CD4-positive, alpha-beta T cell treated with Interleukin-2 at 100 ng/mL for 4 hours (primary cell): ENCODE data around the gene UBE2F.

ENCODE experiments used
- DNase-seq: peaks from one replicate; pipeline ENCODE4 v3.0.0-alpha.2; 2020; ENCODE audit warnings: low spot score

The UBE2F gene, protein sequence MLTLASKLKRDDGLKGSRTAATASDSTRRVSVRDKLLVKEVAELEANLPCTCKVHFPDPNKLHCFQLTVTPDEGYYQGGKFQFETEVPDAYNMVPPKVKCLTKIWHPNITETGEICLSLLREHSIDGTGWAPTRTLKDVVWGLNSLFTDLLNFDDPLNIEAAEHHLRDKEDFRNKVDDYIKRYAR

DNA sequence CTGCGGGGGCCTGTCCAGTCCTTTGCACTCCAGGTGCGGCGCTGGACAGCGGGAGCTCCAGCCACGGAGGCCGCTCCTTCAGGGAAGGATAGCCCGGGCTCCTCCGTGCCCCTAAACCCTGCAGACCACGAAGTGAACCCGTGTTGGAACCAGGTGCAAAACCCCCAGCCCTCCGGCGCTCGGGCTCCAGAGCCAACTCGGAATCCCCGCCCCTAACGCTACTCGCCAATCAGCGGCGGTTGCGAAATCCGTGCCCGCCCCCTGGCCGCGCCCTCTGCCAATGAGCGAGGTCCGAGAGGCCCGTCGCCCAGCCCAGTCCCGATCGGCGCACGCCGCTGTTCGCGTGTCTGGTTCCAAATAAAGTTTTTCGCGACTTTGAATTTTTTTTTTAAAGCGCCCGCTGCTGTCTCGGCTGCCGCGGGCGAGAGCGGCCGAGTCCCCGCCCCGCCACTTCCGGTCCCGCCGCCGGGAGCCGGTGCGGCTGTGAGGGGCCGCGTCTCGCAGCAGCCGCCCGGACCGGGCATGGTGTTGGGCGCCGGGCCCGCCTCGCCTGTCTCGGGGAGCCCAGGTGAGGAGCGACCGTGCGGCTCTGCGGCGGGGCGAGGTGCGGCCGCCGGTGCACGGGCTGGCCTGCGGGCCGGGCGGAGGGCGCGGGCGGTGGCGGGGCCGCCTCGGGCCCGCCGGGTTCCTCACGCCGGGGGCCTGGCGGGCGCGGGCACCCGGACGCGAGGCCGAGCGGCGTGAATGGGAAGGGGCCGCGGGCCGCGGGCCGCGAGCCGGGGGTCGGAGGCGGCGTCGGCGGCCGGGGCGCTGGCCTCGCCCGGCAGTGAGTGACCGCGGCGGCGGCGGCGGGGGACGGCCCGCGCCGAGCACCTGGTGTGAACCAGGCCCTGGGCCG lies at the start of gene UBE2F:
TSS of gene UBE2F (plus strand) at position 450 of the 898 bp plus-strand sequence. CDS start 6,094 bp downstream, outside the sequence.
- peak; percentile 96 for DNase-seq

DNA sequence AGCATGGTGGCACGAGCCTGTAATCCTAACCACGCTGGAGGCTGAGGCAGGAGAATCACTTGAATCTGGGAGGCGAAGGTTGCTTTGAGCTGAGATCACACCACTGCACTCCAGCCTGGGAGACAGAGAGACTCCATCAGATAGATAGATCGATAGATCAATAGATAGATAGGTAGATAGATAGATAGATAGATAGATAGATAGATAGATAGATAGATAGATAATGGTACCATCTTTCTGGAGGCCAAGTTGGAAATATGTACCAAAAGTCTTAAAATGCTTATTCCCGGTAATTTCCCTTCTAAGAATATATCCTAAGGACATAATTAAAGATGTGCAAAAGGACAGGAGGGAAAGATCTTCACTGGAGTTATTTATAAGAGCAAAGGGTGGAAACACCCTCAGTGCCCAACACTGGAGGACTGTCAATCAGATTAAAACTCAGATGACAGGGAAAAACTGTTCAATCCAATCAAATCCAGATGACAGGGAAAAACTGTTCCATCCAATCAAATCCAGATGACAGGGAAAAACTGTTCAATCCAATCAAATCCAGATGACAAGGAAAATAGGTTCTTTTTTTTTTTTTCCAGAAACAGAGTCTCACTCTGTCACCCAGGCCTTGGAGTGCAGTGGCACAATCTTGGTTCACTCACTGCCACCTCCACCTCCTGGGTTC lies 49.0 kb upstream of the UBE2F start:
- DNase-seq: no peak

DNA sequence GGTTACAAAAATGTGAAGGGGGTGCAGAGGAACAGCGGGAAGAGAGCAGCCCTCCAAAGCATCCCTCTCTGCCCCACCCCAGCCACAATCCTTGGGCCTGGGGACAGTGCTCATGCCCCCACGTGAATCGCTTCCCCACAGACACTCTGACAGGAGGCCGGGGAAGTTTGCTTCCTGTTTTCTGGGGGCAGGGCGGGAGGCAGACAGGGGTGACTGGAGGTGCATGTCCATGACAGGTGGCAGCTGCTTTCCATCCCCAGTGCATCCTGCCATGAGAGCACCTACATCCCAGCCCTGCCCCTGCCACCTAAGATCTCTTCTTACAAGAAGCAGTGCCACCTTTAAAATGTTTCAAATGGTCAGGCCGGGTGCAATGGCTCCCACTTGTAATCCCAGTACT lies 47.2 kb upstream of the UBE2F start:
- no peak for DNase-seq

DNA sequence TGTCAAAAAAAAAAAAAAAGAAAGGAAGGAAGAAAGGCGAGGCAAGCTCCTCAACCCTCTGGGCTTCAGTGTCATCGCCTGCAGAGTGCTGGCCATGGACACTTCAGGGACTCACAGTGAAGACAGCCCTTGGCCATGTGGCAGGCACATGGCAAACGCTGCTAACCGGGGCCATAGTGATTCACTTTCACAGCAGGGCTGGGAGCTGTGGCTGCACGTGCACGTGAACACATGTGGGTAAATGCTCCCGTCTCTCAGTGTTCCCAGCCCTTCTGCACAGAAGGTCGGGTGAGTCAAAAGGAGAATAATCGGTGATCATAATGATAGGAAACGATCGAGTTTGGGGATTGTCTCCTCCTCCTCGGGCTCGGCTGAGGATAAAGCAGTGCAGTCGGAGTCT lies 46.1 kb upstream of the UBE2F start:
- no peak for DNase-seq

DNA sequence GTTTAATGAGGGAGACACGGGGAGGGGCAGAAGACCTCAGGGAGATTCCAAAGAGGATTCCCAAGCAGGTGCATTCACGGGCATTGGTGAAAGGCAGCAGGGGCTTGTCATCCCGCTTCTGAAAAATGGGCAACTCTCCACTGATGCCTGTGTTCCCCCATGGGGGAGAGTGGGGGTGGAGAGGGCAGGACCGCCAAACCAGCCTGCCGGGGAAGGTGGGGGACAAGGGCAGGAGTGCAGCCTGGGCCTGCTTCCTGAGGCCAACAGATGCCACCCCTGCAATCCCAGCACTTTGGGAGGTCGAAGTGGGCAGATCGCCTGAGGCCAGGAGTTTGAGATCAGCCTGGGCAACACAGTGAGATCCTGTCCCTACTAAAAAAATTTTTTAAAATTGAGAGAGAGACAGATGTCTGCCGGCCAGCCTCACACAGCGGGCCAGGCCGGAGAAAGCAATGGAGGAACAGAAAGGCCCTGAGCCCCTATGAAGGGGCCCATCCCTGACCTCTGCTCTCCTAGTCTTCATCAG lies 44.8 kb upstream of the UBE2F start:
- no peak for DNase-seq

DNA sequence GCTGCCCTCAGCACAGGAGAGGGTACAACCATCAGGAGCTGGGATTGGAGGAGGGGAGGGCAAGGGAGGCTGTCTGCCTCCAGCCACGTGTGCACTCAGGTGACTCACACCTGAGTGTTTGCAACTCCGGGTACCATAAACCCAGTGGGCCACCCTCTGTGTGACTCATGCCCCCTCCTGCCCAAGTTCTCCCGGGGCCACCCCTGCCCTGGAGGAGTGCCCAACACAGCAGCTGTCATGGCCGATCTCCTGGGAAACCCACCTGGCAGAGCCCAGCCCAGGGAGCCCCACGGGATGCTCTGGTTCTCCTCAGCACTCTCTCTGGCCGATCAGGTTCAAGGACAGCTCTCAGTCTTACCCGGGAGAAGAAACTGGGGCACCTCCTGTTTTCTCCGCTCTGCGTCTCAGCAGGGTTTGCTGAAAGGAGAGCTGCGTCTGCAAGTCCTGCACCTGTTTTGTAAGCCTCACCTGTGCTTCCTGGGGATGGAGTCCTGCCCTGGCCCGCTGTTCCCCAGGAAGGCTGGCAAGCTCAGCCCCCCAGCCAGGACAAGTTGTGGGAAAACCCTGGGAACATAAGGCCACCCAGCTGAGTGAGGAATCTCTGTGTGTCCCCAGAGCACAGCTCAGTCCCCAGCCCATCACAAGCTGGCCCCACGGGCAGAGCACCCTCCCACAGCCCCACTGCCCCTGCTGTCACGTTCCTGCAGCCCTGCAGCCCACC lies 44.0 kb upstream of the UBE2F start:
- peak; percentile 44 for DNase-seq

DNA sequence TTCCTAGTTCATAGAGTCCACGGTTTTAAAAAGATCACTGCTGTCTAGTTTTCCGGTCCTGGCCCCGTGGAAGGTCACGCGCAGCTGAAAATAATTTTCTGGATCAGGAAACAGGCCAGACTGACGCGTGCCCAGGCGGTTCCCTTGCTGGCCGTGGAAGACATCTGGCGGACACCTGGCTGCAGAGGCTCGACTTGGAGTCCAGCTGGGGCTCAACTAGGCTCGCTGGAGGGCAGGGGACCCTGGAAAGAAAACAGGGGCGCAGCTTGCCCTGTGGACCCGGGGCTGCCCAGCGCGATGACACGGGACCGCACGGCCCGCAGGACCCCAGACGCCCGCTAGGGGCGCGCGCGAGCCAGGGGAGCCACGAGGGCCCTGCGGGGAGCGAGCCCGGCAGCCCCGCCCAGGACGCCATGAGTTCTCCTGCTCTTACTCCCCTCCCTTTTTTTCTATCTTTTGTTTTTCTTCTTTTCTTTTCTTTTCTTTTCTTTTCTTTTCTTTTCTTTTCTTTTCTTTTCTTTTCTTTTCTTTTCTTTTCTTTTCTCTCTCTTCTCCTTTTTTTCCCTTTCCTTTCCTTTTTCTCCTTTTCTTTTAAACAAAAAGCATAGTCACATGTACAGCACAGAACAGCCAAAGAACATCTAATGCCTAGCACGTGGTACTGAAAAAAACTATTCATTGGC lies 43.2 kb upstream of the UBE2F start:
- DNase-seq: peak; percentile 78

DNA sequence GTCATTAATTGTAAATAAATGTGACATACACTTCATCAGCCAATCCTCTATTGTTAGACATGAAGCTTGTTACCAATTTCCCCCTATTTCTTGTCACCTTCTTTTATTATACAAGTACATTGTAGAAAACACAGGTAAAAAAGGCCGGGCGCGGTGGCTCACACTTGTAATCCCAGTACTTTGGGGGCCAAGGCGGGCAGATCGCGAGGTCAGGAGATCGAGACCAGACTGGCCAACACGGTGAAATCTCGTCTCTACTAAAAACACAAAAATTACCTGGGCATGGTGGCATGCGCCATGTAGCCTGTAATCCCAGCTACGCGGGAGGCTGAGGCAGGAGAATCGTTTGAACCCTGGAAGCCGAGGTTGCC lies 42.7 kb upstream of the UBE2F start:
- DNase-seq: no peak

DNA sequence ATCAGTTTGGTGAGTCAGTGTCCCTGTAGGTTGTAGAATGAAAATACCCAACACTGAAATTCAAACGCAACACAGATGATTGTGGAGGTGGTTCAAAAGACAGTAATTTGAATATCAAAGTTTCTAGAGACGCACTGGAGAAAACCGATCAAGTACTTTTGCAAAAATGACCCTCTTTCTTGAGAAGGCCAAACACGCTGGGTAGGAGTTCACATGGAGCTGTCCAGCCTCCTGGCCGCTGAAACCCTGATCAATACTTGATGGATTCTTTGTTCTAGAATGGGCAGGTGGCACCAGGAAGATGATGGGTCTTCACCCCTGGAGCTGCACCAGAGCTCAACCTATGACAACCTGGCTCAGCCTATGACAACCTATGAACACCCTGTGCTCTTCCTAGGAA lies 39.7 kb upstream of the UBE2F start:
- no peak for DNase-seq

DNA sequence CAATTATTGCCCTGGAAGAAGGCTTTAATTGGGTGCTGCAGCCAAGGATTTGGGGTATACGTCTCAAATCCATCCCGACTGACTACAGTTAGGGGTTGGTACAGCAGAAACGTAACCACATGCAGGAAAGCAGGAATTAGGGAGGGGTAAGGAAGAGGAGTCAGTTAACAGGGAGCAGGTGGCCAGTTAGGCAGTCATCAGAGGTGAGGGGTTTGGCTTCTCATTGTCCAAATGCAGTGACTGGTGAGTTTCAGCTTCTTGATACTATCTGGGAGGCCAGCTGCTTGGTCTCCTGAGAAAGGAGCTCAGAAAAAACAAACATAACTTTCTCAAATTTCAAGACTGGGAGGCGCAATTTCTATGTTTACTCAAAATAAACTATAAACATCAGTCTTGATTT lies 38.8 kb upstream of the UBE2F start:
- DNase-seq: no peak

DNA sequence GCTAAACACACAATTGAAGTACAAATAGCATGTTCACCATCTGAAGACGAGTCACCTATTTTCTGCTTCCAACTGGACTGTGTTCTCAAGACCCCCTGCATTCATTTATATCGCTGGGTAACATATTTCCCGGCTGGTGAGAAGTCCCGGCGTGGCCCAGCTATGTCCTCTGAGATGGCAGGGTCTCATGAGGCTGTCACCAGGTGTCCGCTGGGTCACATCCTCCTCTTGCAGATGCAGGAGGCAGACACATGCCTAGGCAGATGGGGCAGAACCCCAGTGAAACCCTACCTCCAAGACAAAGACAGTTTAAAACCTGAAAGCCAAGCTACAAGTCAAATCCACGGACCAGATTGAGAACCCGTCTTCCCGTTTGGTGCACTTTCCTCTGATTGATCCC lies 36.8 kb upstream of the UBE2F start:
- DNase-seq: no peak

DNA sequence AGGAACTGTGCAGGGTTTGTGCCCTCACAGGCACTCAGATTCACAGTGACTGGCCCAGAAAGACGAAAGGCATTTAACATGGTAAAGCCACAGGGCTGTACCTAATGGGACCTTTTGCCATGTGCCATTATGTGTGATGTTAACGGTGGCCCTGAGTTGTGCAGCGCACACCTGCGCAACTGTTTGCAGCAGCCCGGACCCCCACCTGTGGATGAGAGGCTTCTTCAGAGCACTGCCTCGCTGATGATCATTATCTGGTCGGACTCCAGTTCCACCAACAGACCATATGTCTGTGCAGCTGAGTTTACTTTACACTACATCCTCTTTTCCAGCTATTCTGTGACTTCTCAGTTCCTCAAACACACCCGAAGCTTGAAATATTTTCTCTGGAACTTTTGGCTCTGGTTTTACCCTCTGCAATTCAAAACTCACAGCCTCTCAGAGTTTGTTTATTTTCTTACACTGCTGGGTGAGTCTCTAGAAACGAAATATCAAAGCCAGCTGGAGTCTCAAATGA lies 35.6 kb upstream of the UBE2F start:
- no peak for DNase-seq

DNA sequence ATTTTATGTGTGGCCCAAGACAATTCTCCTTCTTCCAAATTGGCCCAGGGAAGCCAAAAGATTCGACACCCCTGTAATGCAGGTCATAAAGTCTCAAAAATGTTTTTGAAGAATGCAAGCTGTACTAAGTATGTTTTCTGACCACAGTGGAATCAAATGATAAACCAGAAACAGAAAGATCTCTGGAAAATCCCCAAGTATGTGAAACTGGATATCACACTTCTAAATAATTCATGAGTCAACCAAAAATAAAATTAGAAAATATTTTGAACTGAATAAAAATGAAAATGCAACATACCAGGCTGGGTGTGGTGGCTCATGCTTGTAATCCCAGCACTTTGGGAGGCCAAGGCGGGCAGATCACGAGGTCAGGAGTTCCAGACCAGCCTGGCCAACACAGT lies 34.1 kb upstream of the UBE2F start:
- no peak for DNase-seq

DNA sequence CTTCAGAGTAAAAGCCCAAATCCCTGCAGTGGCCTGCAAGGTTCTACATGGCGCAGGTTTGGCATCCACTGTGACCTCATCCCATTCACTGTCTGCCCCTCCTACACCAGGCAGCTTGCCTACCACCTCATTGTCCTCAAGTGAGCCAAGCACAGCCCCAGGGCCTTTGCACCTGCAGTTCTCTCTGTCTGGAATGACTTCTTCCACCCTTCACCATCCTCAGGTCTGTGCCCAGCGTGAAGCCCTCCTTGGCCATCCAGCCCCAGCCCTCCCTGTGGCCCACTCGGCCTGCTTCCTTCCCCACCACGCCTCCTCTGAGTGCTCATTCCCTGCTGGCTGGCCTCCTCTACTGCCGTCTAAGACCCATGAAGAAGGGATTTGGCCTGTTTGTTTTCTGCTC lies 32.6 kb upstream of the UBE2F start:
- DNase-seq: no peak

DNA sequence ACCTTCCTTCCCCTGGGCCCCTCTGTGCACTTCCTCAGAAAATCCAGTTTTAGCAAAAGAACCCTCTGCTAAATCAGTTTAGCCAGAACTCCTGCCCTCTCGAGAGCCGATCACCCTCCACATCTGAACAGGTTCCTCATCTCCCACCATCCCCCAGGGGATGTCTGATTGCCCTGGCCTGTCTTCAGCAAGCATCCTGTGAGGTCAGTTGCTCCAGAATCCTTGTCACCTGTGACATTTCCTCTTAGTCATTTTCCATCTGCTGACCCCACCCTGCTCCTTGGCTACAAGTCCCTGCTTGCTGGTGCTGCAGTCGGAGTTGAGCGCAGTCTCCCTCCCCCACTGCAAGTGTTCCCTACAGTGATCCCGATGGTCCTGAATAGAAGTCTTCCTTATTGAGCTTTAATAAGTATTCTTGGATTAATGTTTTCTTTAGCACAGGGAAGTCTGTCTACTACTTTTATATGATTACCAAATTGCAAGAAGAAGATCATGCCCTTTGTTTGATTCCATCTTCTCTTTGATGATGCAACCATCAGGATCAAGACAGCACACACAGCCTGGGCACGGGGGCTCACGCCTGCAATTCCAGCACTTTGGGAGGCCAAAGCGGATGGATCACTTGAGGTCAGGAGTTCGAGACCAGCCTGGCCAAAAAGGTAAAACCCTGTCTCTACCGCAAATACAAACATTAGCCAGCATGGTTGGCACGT lies 30.9 kb upstream of the UBE2F start:
- no peak for DNase-seq

DNA sequence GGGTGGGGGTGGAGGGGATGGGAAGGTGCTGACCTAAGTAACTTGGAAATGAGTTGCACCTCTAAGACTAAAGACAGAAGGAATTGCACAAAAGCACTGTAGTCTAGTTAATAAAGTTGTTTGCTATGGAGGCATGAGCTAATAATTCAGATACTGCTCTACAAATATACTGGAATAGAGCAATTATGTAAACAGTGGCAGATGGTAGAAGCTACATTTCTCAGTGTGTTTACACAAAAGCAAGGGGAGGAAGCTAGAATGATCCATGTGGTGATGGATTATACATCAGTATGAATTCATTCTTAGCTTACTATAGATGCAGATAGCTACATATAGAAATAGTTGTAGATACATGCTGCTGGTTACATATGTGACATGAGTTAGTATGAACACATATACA lies 27.6 kb upstream of the UBE2F start:
- DNase-seq: no peak

DNA sequence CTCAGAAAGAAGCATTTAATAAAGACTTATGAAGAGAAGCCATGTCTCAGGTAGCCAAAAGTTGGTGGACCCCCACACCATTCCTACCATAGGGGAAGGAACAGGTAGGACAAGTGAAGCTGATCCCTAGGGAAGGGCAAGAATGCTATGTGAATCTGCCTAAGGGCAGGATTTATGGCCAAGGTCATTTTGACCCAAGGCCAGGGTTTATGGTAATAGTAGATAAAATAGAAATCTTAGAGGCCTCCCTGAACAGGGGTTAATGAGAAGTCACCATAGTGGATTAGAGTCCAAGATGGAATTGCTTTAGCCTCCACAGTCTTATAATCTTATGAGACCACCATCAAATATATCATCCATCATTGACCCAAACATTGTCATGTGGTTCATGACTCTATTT lies 26.0 kb upstream of the UBE2F start:
- no peak for DNase-seq

DNA sequence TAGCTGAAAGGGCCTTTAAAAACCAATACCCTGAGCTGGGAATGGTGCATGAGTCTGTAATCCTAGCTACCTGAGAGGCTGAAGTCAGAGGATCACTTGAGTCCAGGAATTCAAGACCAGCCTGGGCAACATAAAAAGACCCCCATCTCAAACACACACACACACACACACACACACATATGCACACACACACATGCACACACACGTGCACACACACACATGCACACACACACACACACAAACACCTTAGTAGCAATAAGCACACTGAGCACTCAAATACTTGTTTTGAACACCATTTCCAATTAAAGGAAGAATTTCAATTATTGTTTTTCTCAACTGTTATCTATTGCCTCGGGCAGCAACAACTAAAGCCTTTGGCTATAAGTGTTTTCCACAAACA lies 25.6 kb upstream of the UBE2F start:
- DNase-seq: no peak

DNA sequence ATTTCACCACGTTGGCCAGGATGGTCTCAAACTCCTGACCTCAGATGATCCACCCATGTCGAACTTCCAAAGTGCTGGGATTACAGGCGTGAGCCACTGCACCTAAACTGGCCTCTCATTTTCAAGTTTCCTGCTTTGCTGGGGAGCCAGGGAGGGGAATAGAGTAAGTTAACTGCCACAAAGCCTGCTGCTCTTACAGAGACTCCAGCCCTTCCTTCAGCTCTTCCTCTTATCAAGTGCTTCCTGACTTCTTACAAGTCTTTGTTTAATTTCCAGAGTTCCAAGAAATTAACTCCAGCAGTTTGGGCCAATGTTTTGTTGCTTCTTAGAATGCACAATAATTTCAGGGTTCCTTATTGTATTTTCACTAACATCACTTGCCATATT lies 24.3 kb upstream of the UBE2F start:
- DNase-seq: no peak

DNA sequence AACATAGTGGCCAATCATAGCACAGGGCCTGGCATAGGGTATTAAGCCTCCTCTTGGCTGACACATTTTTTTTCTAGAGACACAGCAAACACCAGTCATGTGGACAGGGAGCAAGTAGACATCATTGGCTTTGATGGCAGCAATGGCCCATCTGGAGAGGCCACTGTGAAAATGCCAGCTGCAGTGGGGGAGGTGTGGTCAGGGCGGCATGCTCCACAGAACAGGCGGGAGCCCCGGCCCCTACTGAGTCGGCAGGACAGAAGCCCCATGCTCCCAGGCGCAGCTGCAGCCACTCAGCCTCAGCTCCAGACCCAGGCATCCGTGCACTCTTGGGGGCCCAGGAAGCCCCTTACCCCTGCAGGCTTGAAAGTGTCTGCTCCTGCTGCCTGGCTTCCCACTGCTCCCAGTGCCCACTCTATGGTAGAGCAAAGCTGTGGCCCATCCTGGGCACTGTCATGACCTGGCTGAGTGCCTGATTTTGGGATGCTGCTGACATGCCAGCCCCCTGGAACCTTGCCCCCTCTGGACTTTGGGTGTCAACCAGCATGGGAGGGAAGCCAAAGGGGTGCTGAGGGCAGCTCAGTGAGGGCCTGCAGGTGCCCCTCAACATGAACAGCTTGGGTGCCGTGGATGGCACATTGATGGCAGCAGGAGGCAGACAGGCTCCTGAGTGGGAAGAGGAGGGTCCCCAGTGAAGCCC lies 23.3 kb upstream of the UBE2F start:
- no peak for DNase-seq
